Smooth muscle cell of trachea (primary cell): ENCODE measurements around the gene CXCR2. TPM values are rescaled to one million over a fixed set of nuclear protein-coding genes. Genes with fewer than 3 reads are reported as not detected.

ENCODE experiments used
- total RNA-seq: library from RNA; depleted of rRNA; stranded (reverse); fragments of >200 nt; gene quantifications from 2 replicates; pipeline ENCODE4 v1.2.1, GENCODE V29; 2014

The CXCR2 gene
- total RNA-seq = not detected in 2 replicates

DNA sequence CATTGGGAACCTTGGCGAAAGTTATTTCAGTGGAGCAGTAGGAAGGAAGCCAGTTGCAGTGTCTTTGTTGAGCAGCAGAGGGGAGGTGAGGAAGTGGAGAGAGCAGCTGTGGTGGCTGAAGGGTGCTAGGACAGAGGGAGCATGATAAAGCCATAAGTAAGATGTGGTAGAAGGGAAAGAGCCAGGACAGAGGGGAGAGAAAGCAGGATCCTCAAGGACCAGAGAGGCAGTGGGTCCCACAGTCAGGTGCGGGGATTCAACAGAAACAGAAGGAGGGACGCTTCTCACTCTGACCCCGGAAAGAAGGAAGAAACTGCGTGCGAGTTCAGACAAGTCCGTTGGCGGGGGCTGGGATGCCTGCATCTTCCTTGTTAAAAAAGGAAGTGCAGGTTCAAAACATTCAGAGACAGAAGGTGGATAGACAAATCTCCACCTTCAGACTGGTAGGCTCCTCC lies at the start of gene CXCR2:
CXCR2 (plus strand) TSS at position 403 of the 455 bp plus-strand sequence. CDS start 8,774 bp downstream, outside the sequence.

DNA sequence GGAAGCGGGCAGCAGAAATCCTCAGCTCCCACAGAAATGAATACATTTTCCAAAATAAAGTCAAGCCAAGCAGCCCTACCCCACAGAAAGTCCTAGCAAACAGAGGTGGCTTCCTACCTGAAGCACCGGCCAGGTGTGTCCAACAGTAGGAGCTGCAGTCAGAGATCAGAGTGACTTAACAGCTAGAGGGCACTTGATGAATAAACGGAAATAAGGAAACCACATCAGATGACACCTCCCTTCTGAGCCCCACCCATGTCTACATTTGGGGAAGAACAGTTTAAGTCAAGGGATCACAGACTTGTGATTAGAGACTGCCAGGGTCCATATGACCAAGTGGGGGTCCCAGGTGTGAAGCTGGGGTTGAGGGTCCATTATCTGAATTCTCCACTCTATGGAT lies 41.0 kb downstream of the CXCR2 start, which contains the start of gene CXCR1:
CXCR1 (minus strand) TSS at position 172 of the 400 bp plus-strand sequence. CDS start 1,751 bp downstream, outside the sequence.

Other genes starting within 250 kb of the CXCR2 start
- gene TNS1, start 123.0 kb upstream of the CXCR2 start, total RNA-seq = 114 and 121 TPM in 2 replicates
- not detected in 2 replicates for gene RUFY4, start 56.8 kb upstream of the CXCR2 start, total RNA-seq
- not detected in 2 replicates for gene CXCR1, start 40.9 kb downstream of the CXCR2 start, total RNA-seq
- gene ARPC2, start 91.2 kb downstream of the CXCR2 start, total RNA-seq = 224 and 365 TPM in 2 replicates
- gene GPBAR1, start 135.0 kb downstream of the CXCR2 start, total RNA-seq = not detected in 2 replicates
- gene AAMP, start 144.1 kb downstream of the CXCR2 start, total RNA-seq = 153 and 157 TPM in 2 replicates
- gene PNKD, start 144.5 kb downstream of the CXCR2 start, total RNA-seq = 26.1 and 29.1 TPM in 2 replicates
- gene TMBIM1, start 166.5 kb downstream of the CXCR2 start, total RNA-seq = 111 and 299 TPM in 2 replicates
- gene CATIP, start 230.8 kb downstream of the CXCR2 start, total RNA-seq = 0.17 TPM in 1 of 2 replicates, not detected in the other